Stimulated activated CD8-positive, alpha-beta memory T cell treated with anti-CD3 and anti-CD28 coated beads, Interleukin-15, amount 100 ng/mL, for 1 hour (primary cell): ENCODE results near the gene EXOC2.

Source experiments
- DNase-seq: peaks from one replicate; pipeline ENCODE4 v3.0.0-alpha.2; 2020; ENCODE audit warnings: low read depth

Gene EXOC2

DNA sequence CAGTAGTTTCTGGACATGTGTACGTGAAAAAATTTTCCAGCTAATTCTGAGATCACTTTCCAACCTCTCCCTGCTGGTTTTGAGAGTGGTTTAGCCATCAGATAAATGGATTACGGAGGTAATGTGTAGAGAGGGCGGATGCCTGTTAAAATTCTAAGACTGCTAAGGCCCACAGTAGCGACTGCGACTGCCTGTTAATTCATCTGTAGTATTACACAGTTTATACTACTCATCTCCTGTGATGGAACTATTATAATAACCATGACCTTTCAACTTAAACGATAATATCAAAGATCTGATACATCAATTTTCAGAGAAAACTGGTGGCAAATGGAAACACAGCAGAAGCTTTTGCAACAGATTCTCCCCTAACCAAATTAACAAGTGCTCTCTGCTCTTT, 199.1 kb downstream of the EXOC2 start:
- no peak for DNase-seq

DNA sequence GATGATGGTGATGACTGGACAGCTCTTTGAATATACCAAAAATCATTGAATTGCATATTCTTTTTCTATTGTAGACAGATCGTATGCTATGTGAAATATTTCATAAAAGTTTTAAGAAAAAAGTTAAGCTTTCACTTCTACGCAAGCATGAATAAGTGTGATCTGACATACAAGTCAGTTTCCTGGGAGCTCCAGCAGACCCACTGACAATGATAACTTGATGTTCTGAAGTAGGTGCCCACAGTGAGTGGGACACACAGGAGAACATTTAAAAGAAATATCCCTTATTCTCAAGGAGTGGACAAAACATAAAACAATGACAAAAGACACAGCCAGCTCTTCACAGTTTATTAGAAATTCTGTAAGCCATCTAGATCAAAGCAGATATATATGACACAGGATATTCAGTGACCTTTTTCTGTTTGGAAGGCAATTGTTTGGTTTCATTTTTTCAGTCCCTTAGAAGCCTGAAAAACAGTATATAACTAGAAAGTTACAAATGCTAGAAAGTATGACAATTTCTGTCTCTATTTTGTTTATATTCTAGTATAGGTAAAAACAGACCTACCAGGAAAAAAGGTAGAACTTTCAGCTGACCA, 200.0 kb downstream of the EXOC2 start:
- no peak for DNase-seq

- DNase-seq, result no peak
These were observed 200.8 kb downstream of the EXOC2 start for GRCh38 chr6:492178-492577.

DNA sequence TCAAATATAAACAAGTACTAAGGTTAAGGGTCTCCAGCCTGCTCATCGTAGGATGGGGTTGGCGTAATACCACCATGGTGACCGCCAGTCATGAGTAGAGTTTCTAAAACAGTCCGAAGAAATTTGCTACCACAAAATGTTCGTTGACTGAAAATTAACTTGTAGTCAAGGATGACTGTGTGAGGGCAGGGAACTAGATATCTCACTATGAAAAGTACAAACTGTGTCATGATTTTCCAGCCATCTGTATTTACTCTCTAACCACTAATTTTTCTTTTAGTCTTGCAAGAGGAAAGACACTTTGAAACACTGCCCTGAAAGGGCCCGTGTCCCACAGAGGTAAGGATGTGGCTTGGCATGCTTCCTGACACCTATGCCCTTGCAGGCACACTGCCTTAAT, 201.7 kb downstream of the EXOC2 start:
- no peak for DNase-seq

GRCh38 chr6:490251-491037, 202.5 kb downstream of the EXOC2 start:
- no peak for DNase-seq

- DNase-seq, result no peak
These were observed 203.2 kb downstream of the EXOC2 start for GRCh38 chr6:489762-490161.

DNA sequence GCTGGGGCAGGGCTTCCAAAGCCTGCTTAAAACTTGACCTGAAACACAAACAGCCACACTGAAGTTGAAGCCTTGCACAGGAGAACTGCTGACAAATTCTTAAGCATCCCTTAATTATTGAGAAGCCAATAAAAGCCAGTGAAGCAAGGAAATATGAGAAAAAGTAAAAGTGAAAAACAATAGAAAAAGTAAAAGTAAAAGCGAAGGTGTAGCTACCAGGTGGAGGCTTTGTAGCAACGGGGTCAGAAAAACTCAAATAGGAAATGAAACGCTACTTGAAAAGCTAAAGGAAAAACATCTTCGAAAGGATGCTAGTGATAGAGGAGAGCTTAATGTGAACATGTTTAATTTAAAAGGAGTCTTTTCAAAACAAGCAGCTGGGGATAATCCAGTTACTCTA, 203.9 kb downstream of the EXOC2 start:
- DNase-seq, result no peak

- DNase-seq, result no peak
These were observed 205.0 kb downstream of the EXOC2 start for GRCh38 chr6:487956-488355.

- DNase-seq, result no peak
These were observed 207.2 kb downstream of the EXOC2 start for GRCh38 chr6:485655-486170.

GRCh38 chr6:484746-485145, 208.2 kb downstream of the EXOC2 start:
- DNase-seq, result no peak

GRCh38 chr6:484086-484745, 208.7 kb downstream of the EXOC2 start:
- no peak for DNase-seq

GRCh38 chr6:475314-475713, 217.6 kb downstream of the EXOC2 start:
- no peak for DNase-seq

DNA sequence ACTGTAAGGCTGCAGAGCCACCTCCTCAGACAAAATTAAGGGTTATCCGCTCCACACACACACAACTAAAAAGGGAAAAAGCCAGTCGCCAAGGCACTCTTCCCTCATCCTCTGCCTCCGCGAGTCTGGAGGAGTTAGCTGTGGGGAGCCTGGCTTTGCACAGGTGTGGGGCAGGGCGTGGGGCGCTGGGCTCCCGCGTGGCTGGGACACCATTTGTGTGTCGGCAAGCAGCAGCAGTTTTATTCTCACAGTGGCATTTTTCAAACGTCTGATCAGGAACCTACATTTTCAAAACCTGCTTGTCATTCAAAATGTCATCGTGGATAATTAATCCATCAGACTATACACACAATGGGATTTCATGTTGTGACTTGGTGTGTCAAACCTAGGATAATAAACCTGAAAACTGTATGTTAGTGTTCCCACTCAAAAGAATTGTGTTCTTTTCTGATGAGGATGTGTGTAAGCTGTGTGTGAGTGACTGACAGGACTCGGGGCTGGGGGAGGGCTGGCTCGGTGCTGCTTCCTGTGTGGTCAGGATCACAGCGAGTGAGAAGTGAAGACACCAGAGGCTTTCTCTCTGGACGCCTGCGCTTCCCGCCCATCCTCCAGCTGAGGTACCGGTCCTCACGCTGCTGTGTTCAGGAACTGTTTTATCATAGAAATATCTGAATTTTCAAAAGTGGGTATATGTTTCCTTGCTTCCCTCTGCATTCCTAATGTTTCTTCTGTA, 218.3 kb downstream of the EXOC2 start:
- peak; percentile 44 for DNase-seq

- DNase-seq, result no peak
These were observed 219.0 kb downstream of the EXOC2 start for GRCh38 chr6:473768-474452.

DNA sequence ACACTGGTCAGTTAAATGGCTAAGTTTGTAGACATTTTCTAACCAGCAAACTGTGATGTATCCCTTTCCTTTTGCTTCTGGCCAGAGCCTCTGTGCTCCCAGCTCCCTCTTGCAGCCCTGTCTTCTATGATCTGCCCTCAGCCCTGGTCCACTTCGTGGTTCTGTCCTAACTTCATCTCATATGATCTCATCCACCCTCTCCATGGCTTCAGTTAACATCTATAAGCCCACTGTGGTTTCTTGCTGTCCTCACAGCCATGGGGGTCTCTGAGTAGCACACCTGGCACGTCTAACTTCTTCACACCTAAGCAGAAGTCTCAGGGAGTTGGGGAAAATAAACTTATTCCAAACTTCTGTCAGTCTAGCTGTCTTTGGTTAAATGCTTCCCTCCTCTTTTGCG, 219.6 kb downstream of the EXOC2 start:
- no peak for DNase-seq

DNA sequence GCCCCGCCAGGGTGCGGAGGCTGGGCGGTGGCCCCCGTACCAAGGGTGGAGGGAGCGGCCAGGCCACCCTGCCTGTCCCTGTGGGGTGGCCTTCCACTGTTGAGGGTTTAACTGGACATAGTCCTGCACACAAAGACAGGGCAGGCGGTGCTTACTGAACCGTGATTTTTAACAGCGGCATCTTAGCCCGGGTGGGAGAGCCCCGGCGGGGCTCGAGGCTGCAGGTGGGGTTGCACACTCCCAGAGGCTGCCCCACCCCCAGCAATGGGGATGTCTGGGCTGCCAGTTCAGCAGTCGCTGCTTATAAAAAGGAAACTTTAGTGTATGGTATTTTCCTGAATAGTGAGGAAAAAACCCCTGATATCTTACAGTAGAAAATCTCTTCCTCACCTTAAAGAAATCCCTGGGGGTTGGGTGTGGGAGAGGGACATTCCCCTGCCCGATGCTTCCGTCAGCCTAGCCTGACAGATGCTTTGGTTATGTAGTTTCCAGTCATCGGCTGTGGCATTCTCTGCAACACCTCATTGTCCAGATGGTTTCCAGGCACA, 222.0 kb downstream of the EXOC2 start:
- DNase-seq, result no peak

DNA sequence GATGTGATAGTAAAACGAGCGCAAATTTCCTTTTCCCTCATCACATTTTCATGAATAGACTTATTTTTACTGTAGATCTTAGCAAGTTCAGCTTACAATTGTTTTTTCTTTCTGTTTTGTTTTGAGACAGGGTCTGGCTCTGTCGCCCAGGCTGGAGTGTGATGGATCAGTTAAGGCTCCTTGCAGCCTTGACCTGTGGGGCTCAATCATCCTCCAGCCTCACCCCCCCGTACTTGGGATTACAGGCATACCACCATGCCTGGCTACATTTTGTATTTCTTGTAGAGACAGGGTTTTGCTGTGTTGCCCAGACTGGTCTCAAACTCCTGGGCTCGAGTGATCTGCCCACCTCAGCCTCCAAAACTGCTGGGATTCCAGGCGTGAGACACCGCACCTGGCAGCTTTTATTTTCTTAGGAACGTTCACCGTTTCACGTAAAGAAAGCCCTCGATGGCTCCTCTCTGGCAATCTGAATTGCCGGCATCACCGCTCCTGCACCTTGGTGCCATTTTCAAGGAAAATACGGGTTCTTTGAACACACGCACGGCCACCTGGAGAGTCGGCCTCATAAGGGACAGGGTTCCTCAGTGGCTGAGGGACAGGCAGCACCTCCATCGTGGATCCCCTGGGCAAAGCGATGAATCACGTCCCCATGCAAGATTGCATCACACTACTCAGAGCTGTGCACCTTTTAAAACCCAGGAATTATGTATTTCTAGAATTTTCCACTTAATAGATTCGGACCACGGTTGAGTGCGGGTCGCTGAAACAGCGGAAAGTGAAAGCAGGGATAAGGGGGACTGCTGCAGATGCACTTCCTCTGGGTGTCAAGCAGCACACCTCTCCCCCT, 222.7 kb downstream of the EXOC2 start:
- DNase-seq, result no peak

- no peak for DNase-seq
These were observed 225.3 kb downstream of the EXOC2 start for GRCh38 chr6:467671-468082.

GRCh38 chr6:467111-467510, 225.8 kb downstream of the EXOC2 start:
- no peak for DNase-seq

DNA sequence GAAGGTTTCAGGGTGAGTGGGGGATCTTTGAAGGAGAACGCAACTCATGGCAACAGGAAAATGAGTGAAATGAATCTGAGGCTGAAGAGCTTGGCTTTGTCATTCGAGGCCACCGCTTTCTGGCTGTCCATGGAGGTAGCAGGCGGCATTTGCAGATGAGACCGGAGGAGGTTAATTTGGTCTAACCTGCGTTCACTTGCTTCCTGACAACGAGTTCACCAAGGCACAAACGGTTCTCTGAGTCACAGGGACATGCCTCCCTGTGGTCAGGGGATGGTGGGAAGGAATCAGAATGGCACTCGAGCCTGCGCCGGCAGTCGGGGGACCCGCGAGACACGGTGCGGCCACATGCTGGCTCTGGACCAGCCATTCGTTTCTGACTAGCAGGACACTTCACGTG, 226.4 kb downstream of the EXOC2 start:
- no peak for DNase-seq
